Measurements from ENCODE around the gene ALDH6A1.

The ALDH6A1 gene

DNA sequence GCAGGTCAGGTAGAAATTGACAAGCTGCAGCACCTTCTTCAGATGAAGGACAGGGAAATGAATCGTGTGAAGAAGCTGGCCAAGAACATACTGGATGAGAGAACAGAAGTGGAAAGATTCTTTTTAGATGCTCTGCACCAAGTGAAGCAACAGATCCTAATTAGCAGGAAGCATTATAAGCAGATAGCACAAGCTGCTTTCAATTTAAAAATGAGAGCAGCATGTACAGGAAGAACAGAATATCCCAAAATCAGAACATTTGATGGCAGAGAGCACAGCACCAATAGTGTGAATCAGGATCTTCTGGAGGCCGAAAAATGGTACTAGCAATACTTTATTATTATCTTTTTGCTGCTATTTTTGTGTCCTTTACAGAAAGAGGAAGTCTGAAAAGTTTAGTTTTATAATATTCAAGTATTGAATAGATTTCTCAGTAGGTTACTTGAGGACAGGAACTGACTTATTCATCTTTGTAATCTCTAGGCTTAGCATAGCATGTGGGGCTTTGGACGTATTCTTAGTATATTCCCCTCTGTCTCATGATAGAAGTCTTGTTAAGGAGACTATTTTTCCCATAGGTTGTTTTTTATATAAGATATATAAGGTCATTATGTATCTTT, 34.3 kb downstream of the ALDH6A1 start:
- DNase-seq (ENCODE audit: low read depth) = no peak

DNA sequence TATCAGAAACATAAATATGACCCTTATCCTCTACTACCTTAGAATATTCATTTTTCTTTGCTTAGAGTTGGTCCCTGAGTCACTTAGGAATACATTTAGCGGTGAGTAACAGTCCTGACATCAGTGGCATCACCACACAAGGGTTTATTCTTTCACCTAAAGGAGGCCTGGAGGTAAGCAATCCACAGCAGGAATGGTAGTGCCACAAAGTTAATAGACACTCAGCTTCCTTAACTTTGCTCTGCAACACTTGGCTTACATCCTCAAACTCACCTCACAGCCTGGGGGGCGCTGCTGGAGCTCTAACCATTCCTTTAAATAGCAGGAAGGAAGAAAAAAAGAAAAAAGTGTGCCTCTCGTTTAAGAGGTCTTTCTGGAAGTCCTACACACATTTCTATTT, 36.0 kb downstream of the ALDH6A1 start:
- no peak for DNase-seq (ENCODE audit: low read depth)

DNA sequence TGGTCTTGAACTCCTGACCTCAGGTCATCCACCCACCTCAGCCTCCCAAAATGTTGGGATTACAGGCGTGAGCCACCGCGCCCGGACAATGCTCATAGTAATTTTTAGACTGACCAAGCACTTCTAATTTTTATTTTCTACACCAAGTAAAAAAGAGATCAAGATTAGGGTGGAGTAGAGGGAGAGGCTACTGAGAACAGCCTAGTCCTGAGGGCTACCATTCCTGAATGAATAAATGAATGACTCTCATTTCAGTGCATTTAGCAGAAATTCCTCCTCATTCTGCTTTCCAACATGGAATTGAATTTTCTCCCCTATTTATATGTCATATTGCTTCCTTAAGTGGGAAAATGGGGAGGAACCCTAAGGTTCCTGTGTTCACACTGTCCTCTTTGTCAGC, 38.7 kb downstream of the ALDH6A1 start:
- no peak for DNase-seq (ENCODE audit: low read depth)

DNA sequence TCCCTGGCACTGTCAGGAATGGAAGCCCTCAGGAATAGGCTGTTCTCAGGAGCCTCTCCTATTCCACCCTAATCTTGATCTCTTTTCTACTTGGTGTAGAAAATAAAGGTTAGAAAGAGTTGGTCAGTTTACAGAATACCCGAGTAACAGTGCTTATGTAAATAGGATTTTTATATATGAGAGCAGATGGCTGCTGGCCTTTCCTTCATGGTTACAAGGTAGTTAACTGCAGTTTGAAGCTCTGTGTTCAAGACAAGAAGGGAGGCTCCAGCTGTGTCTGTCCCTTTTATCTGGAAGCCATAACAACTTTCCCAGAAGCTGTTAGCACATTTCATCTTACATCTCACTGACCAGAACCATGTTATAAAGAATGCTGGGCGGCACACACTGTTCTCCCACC, 42.0 kb downstream of the ALDH6A1 start:
- DNase-seq (ENCODE audit: low read depth) = no peak

DNA sequence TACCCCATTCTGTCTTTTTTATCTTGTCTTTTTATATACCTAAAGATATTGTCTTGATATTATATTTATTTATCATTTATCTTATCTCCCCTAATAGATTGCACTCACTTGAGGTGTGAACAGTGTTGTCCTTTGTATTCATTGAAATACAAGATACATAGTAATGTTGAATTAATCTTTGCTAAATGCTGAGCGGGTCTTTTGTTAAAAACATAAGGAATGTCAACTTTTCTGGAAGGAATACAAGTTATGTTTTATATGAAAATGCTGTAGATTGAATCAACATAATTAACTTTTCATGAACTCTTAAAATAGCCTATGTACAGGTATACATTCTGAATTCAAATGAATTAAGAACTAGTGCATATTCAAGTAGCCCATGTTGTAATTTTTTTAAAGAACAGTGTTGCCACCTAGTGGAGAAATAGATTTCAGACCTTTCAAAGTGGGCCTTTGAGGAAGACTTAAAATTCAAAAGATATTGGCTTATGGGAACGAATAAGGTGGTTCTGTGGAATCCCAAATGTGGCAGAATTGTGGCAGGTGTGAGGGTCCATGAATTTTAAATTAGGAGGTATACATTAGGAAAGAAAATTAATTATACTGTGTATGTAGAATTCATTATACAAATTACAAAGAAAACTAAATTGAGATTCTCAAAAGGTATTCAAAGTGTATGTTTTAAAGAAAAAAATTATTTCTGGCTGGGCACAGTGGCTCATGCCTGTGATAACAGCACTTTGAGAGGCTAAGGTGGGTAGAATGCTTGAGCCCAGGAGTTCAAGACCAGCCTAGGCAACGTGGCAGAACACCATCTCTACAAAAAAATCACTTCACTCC, 46.0 kb downstream of the ALDH6A1 start:
- no peak for DNase-seq (ENCODE audit: low read depth)

DNA sequence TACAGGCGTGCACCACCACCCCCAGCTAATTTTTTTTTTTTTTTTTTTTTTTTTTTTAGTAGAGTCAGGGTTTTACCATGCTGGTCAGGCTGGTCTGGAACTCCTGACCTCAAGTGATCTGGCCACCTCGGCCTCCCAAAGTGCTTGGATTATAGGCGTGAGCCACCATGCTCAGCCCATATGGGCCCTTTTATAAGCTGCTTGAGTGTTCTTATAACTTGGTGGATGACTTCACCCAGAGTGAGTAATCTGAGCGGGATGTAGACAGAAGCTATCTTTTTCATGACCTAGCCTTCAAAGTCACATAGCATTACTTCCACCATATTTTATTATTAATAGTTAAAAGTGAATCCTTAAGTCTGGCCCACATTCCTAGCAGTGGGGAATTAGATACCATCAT, 48.7 kb downstream of the ALDH6A1 start:
- no peak for DNase-seq (ENCODE audit: low read depth)

DNA sequence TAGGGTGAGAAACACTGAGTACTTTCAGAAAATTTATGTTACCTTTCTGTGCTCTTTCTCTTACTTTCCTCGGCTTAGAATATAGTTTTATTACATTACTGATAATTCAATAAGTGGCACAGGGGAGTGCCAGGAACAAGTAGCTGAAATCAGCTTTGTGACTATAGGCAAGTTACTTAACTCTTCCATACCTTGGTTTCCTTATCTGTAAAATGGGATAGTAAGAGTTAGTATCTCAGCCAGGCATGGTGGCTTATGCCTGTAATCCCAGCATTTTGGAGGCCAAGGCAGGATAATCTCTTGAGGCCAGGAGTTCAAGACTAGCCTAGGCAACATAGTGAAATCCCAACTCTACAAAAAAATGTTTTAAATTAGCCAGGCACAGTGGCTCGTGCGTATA, 49.7 kb downstream of the ALDH6A1 start:
- DNase-seq (ENCODE audit: low read depth) = no peak

DNA sequence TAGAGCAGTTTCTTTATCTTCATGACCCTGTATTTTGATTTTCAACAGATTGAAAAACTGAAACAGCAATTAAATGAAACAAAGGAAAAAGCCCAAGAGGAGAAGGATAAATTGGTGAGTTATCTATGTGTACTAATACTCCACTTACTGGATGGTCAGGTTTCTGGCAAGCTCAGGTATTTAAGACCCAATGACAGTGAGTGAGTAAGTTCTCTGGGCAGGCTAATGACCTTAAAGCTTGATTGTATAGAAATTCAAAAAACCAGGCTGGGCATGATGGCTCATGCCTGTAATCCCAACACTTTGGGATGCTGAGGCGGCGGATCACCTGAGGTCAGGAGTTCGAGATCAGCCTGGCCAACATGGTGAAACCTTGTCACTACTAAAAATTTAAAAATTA, 55.1 kb downstream of the ALDH6A1 start:
- no peak for DNase-seq (ENCODE audit: low read depth)

DNA sequence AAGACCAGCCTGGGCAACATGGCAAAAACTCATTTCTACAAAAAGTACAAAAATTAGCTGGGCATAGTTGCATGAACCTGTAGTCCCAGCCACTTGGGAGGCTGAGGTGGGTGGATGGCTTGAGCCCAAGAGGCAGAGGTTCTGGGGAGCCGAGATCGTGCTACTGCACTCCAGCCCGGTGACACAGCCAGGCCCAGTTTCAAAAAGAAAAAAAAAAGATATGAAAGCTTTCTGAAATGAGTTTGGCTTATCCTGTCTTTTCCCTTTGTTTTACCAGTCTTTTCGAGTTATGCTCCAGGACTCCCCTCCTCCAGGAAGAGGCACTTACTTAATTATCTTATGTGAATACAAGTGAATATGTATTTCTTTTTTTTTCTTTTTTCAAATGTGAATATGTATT, 61.9 kb downstream of the ALDH6A1 start:
- no peak for DNase-seq (ENCODE audit: low read depth)

DNA sequence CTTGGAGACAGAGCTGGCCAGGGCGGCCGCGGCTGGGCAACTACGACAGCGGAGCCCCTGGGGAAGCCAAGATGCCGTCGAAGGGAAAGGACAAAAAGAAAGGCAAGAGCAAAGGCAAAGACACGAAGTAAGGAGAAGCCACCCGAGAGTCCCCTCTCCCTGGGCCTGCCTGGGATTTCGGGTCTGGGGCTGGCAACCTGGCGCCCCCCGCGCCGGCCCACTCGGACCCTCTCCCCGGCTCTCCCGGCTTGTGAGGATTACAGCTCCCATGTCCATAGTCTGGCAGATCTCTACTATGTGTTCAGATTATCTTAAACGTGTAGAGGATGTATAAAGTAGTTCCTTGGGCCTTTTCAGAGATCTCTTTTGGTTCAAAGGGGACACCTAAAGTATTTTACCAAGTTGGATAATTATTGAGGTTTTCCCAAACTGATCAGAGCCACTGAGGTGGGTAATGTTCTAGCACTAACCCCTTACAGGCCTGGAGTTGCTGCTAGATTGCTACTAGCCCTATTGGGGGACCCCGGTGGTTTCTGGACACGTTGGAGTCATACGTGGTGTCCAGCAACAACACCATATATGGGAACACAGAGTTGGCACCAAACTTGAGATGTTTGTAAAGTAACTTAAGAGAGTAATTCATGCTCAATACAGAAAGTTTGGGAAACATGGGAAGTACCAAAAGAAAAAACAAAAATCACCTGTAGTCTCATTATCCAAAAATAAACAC, 64.7 kb downstream of the ALDH6A1 start:
- DNase-seq (ENCODE audit: low read depth) = no peak

DNA sequence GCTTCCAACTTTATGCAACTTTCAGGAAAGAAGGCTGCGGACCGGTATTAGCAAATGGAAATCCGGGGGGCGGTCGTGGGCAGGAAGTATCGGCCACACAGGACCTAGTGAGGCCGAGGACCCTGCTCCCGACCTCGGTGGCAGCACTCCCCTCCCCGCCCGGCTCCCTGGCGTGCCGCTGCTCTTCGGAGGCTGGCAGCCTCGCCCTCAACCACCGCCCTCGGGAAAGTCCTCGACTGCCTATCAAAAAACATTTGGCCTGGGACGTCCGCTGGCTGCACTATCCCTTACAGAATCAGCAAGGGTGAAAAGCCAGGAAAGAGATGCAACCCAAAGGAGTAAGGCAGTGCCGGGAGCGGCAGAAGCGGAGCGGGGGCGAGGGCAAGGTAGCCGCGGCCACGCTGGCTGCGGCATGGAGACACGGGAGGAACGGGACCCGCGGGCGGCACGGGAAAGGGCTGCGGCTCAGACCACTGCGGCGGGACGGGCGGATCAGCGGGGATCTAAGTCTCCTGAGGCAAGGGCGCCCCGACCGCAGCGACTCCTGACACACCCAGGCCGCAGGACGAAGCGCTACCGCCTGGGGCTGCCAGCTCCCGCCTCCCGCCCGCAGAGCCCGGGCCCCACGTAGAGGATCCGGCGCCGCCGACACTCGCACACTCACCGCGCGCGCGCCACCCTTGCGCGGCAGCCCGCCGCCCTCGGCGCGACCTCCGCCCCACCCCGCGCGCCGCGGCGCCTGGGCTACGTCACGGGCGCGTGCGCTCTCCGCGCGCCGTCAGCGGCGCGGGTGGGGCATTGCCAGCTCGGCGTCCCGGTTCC, 65.5 kb downstream of the ALDH6A1 start, which contains the start of the genes BBOF1 and ENTPD5:
TSS of gene BBOF1 (plus strand) at position 764 of the 822 bp plus-strand sequence. CDS start 130 bp downstream, outside the sequence.
TSS of gene ENTPD5 (minus strand) at position 703 of the 822 bp plus-strand sequence. CDS start 31,186 bp downstream, outside the sequence.
- DNase-seq (ENCODE audit: low read depth) = peak; percentile 78

DNA sequence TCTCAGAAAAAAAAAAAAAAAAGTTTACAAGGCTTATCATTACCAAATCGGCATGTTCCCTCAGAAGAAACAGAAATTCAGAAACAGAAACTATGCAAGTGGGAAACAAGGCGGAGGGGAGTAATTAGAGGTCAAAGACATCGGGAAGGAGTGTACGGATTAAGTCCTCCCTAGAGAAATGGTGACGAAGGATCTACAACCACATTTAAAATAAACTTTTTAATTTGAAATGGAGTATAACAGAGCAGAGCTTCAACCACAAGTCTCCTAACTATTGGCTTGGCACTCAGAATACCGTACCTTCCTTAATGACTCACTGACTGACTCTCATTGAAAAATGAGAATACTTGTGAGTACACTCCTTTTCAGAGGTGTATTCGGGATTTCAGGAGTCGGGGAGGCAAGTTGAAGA, 66.1 kb downstream of the ALDH6A1 start:
- no peak for DNase-seq (ENCODE audit: low read depth)

DNA sequence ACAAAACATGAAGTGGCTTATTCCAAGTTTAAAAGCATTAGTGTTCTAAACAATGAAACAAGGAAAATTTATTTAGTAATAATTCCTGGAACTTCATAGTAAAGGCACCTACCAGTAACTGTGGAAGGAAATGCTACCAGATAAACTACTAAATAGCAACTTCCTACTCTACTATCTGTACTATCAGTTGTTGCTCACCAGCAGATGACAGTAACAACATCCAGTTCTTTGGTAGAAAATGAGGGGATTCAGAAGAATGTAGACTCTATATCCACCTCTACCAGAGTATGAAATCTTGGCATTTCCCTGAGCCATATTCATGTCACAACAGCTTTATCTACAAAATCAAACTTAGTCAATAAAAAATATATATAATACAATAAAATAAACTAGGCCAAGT, 68.3 kb downstream of the ALDH6A1 start:
- DNase-seq (ENCODE audit: low read depth) = no peak

DNA sequence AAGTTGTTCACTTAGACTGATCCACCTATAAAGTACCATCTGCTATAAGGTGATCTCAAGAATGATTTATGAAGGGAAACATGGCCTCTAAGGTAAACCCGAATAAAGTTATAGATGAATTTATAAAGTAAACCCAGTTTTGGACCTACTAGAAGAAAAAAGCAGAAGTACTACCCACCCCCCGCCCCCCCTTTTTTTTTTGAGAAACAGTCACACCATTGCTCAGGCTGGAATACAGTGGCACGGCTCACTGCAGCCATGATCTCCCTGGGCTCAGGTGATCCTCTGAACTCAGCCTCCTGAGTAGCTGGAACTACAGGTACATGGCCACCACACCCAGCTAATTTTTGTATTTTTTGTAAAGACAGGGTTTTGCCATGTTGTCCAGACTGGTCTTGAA, 69.1 kb downstream of the ALDH6A1 start:
- no peak for DNase-seq (ENCODE audit: low read depth)

DNA sequence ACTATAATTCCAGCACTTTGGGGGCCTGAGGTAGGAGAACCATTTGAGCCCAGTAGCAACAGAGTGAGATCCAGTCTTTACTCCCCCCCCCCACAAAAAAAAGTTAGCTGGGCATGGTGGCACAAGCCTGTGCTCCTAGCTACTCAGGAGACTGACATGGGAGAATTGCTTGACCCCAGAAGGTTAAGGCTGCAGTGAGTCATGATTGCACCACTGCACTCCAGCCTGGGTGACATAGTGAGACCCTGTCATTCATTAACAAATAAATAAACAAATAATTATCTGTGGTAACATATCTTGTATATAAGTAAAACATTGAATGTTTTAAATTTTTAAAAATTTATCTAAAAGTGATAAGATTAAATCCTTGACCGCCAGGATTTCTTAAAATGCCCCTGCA, 70.0 kb downstream of the ALDH6A1 start:
- no peak for DNase-seq (ENCODE audit: low read depth)

DNA sequence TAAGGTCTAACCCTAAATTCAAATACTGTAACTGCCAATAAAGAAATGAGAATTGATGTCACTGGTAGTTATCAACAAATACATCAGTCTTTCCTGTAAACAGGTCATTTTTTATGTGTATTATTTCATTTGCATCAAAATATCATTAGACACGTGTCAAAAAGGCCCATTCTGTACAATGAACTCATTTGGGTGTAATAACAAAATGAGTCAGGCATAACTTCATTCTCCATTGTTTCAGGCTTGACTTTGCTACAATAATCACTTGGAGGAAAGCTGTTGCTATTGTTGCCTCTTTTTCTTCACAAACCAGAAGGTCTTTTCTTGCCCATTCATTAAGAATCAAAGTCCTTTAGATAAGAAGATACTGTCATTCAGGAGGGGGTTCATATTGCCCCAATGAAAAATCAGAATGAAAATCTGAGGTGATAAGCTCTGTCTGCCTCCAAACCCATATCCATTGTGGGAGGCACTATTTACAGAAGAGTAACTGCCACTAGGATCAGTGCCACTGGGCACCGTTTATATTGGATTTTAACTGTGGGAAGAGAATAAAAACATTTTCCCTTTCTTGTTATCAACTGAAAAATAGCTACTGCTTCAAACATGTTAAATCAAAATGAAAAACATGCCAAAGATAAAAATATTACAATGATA, 75.3 kb downstream of the ALDH6A1 start:
- DNase-seq (ENCODE audit: low read depth) = no peak

Data from activated T-cell treated with anti-CD3 and anti-CD28 coated beads for 24 hours (primary cell).